CD4-positive, CD25-positive, alpha-beta regulatory T cell (primary cell): ENCODE measurements around the gene CABLES1. TPM values are rescaled to one million over a fixed set of nuclear protein-coding genes. Genes with fewer than 3 reads are reported as not detected.

Experiments used
- ATAC-seq, 2 donors: fragments of 150-1000 bp; cut with Tn5 transposase; one replicate each; pipeline ENCODE4 v1.10.0; 2021; ENCODE audit warnings: low read depth in 2 of 2, moderate number of reproducible peaks in 2 of 2, moderate library complexity in 1 of 2
- DNase-seq, 3 donors: peaks; one replicate each; pipeline versions ENCODE4 v3.0.0 to v3.0.0-alpha.2; 2012 to 2022; ENCODE audit warnings: mixed read lengths in 1 of 3
- H3K27ac ChIP-seq: one replicate; pipeline ENCODE4 v1.7.0; 2013; ENCODE audit warnings: mild to moderate bottlenecking, low read length; ENCODE audit not compliant: insufficient read depth, poor library complexity, severe bottlenecking
- H3K27me3 ChIP-seq: one replicate; pipeline ENCODE4 v1.7.0; 2013; ENCODE audit warnings: low read length; ENCODE audit not compliant: control insufficient read depth, insufficient read depth
- H3K36me3 ChIP-seq: one replicate; pipeline ENCODE4 v1.7.0; 2013; ENCODE audit warnings: mild to moderate bottlenecking, low read length, moderate library complexity; ENCODE audit not compliant: control insufficient read depth, insufficient read depth
- H3K4me1 ChIP-seq: 2 replicates; pipeline ENCODE4 v1.7.0; 2013; ENCODE audit warnings: mild to moderate bottlenecking, low read length; ENCODE audit not compliant: insufficient read depth, control insufficient read depth, poor library complexity, severe bottlenecking
- H3K4me3 ChIP-seq: one replicate; pipeline ENCODE4 v1.7.0; 2013; ENCODE audit warnings: low read depth, mild to moderate bottlenecking, low read length, moderate library complexity
- H3K9me3 ChIP-seq, 2 experiments: 1 replicate in 1 of 2; 2 replicates in 1 of 2; pipeline ENCODE4 v1.7.0; 2013; ENCODE audit warnings: low read length in 2 of 2, mild to moderate bottlenecking in 1 of 2, moderate library complexity in 1 of 2; ENCODE audit not compliant: control insufficient read depth in 2 of 2
- H3K27ac Mint-ChIP-seq, 3 donors: one replicate each; pipeline ENCODE4 v1.8.0; 2020 to 2022; ENCODE audit warnings: mild to moderate bottlenecking in 3 of 3, mixed read lengths in 3 of 3, moderate library complexity in 2 of 3
- H3K27me3 Mint-ChIP-seq: one replicate; pipeline ENCODE4 v1.8.0; 2022; ENCODE audit warnings: mild to moderate bottlenecking, mixed read lengths
- H3K36me3 Mint-ChIP-seq: one replicate; pipeline ENCODE4 v1.8.0; 2020; ENCODE audit warnings: mixed read lengths
- H3K4me1 Mint-ChIP-seq, 4 donors: one replicate each; pipeline ENCODE4 v1.8.0; 2020 to 2022; ENCODE audit warnings: mixed read lengths in 4 of 4, mild to moderate bottlenecking in 1 of 4
- H3K4me3 Mint-ChIP-seq, 4 donors: one replicate each; pipeline ENCODE4 v1.8.0; 2020 to 2022; ENCODE audit warnings: mild to moderate bottlenecking in 4 of 4, mixed read lengths in 4 of 4, moderate library complexity in 3 of 4
- H3K9me3 Mint-ChIP-seq, 7 donors: one replicate each; pipeline ENCODE4 v1.8.0; 2020 to 2022; ENCODE audit warnings: mixed read lengths in 7 of 7, mild to moderate bottlenecking in 3 of 7, moderate library complexity in 2 of 7
- polyA plus RNA-seq, 4 donors: library from polyadenylated mRNA; unstranded; fragments of 300-500 nt; fragmentation: Illumina TruSeq; gene quantifications; one replicate each; pipeline ENCODE4 v1.2.3, GENCODE V29; 2021
- total RNA-seq: library from RNA; stranded (reverse); gene quantifications from one replicate; pipeline ENCODE4 v1.2.3, GENCODE V29; 2022

The CABLES1 gene
- total and polyA plus RNA-seq, 5 donors from 2014 or later, result 0.46 to 5.4 TPM; not detected in 3

- Mint-ChIP-seq H3K27me3 (peaks cover 47% of the 10 kb centered on the region), H3K4me3 (peak overlapping the region in 3 of 4 donors; percentile 54 to 90 (median 61)), H3K9me3 (no peaks in the 10 kb centered on the region), H3K36me3 (no peaks in the 10 kb centered on the region), H3K27ac (no peak overlapping the region), H3K4me1 (peaks cover 2 to 17% (median 12%) of the 10 kb centered on the region in 4 donors)
- H3K4me1 ChIP-seq, result peaks cover 24% of the 10 kb centered on the region
- no peaks in the 10 kb centered on the region for H3K9me3 ChIP-seq
- no peaks in the 10 kb centered on the region for H3K36me3 ChIP-seq
- no peak for DNase-seq
- H3K27ac ChIP-seq, result no peak overlapping the region
- H3K27me3 ChIP-seq, result peaks cover 17% of the 10 kb centered on the region
- ATAC-seq, result no peak
- H3K4me3 ChIP-seq, result no peak overlapping the region
These were observed 2.5 kb downstream of the CABLES1 start for GRCh38 chr18:23137788-23138216.

GRCh38 chr18:23138471-23138870 is 3.2 kb downstream of the CABLES1 start:
- Histone ChIP-seq H3K36me3 (no peaks in the 10 kb centered on the region), H3K27me3 (peaks cover 17% of the 10 kb centered on the region), H3K4me3 (no peak overlapping the region), H3K9me3 (no peaks in the 10 kb centered on the region), H3K27ac (no peak overlapping the region), H3K4me1 (peaks cover 24% of the 10 kb centered on the region)
- Mint-ChIP-seq H3K9me3 (no peaks in the 10 kb centered on the region), H3K4me1 (peaks cover 2 to 17% (median 12%) of the 10 kb centered on the region in 4 donors), H3K36me3 (no peaks in the 10 kb centered on the region), H3K4me3 (peak overlapping the region in 1 of 4 donors; percentile 90), H3K27ac (no peak overlapping the region), H3K27me3 (peaks cover 47% of the 10 kb centered on the region)
- DNase-seq (no peak), ATAC-seq (no peak)

GRCh38 chr18:23141104-23141999 is 6.1 kb downstream of the CABLES1 start:
- H3K4me3 Mint-ChIP-seq, result no peak overlapping the region
- Histone ChIP-seq H3K27me3 (peaks cover 12% of the 10 kb centered on the region), H3K4me3 (no peak overlapping the region), H3K27ac (no peak overlapping the region), H3K9me3 (no peaks in the 10 kb centered on the region), H3K36me3 (no peaks in the 10 kb centered on the region), H3K4me1 (peaks cover 5% of the 10 kb centered on the region)
- H3K9me3 Mint-ChIP-seq, result no peaks in the 10 kb centered on the region
- peaks cover 28% of the 10 kb centered on the region for H3K27me3 Mint-ChIP-seq
- H3K4me1 Mint-ChIP-seq, result peaks cover 0 to 7% (median 2%) of the 10 kb centered on the region in 4 donors
- H3K27ac Mint-ChIP-seq, result no peak overlapping the region
- no peaks in the 10 kb centered on the region for H3K36me3 Mint-ChIP-seq
- DNase-seq, result no peak
- no peak for ATAC-seq

GRCh38 chr18:23142251-23142929 is 7.1 kb downstream of the CABLES1 start:
- H3K27me3 Mint-ChIP-seq, result peaks cover 20% of the 10 kb centered on the region
- no peaks in the 10 kb centered on the region for H3K36me3 ChIP-seq
- H3K36me3 Mint-ChIP-seq, result no peaks in the 10 kb centered on the region
- DNase-seq (no peak), ATAC-seq (no peak)
- peaks cover 0 to under 1% (median 0%) of the 10 kb centered on the region in 4 donors for H3K4me1 Mint-ChIP-seq
- peaks cover 9% of the 10 kb centered on the region for H3K27me3 ChIP-seq
- H3K4me3 ChIP-seq, result no peak overlapping the region
- no peak overlapping the region for H3K27ac Mint-ChIP-seq
- H3K9me3 Mint-ChIP-seq, result no peaks in the 10 kb centered on the region
- H3K9me3 ChIP-seq, result no peaks in the 10 kb centered on the region
- no peaks in the 10 kb centered on the region for H3K4me1 ChIP-seq
- H3K4me3 Mint-ChIP-seq, result no peak overlapping the region
- no peak overlapping the region for H3K27ac ChIP-seq

- ATAC-seq (no peak), DNase-seq (peak in 1 of 3 donors; percentile 27)
- H3K27me3 ChIP-seq, result peaks cover 3% of the 10 kb centered on the region
- peaks cover 15% of the 10 kb centered on the region for H3K27me3 Mint-ChIP-seq
- H3K4me1 ChIP-seq, result no peaks in the 10 kb centered on the region
- H3K4me3 Mint-ChIP-seq, result peak overlapping the region in 2 of 4 donors; percentile 37 to 64
- no peak overlapping the region for H3K27ac ChIP-seq
- no peaks in the 10 kb centered on the region for H3K36me3 ChIP-seq
- no peak overlapping the region for H3K4me3 ChIP-seq
- H3K9me3 ChIP-seq, result no peaks in the 10 kb centered on the region
- H3K4me1 Mint-ChIP-seq, result no peaks in the 10 kb centered on the region
- no peaks in the 10 kb centered on the region for H3K36me3 Mint-ChIP-seq
- no peaks in the 10 kb centered on the region for H3K9me3 Mint-ChIP-seq
- peak overlapping the region in 1 of 3 donors; percentile 25 for H3K27ac Mint-ChIP-seq
These were observed 7.9 kb downstream of the CABLES1 start for GRCh38 chr18:23143016-23143814.

- Mint-ChIP-seq H3K27ac (no peak overlapping the region), H3K4me1 (no peaks in the 10 kb centered on the region), H3K9me3 (no peaks in the 10 kb centered on the region), H3K4me3 (peak overlapping the region in 1 of 4 donors; percentile 64), H3K27me3 (peaks cover 15% of the 10 kb centered on the region), H3K36me3 (no peaks in the 10 kb centered on the region)
- Histone ChIP-seq H3K27me3 (no peaks in the 10 kb centered on the region), H3K4me1 (no peaks in the 10 kb centered on the region), H3K27ac (no peak overlapping the region), H3K9me3 (no peaks in the 10 kb centered on the region), H3K36me3 (no peaks in the 10 kb centered on the region), H3K4me3 (no peak overlapping the region)
- DNase-seq (no peak), ATAC-seq (no peak)
These were observed 8.6 kb downstream of the CABLES1 start for GRCh38 chr18:23143815-23144261.

GRCh38 chr18:23144640-23145039 is 9.4 kb downstream of the CABLES1 start:
- Mint-ChIP-seq H3K27me3 (peaks cover 7% of the 10 kb centered on the region), H3K9me3 (no peaks in the 10 kb centered on the region), H3K27ac (no peak overlapping the region), H3K4me1 (no peaks in the 10 kb centered on the region), H3K4me3 (no peak overlapping the region), H3K36me3 (no peaks in the 10 kb centered on the region)
- Histone ChIP-seq H3K9me3 (no peaks in the 10 kb centered on the region), H3K4me3 (no peak overlapping the region), H3K4me1 (no peaks in the 10 kb centered on the region), H3K27me3 (no peaks in the 10 kb centered on the region), H3K27ac (no peak overlapping the region), H3K36me3 (no peaks in the 10 kb centered on the region)
- DNase-seq (no peak), ATAC-seq (no peak)
